ENCODE data around the gene ATL3. TPM values are rescaled to one million over a fixed set of nuclear protein-coding genes. Genes with fewer than 3 reads are reported as not detected.

ATL3 gene
- total RNA-seq, 1 experiment from 2014 or later = 79.0 TPM

GRCh38 chr11:63643205-63643604 lies 28.0 kb downstream of the ATL3 start:
- Histone ChIP-seq H3K27me3 (ENCODE audit: control insufficient read depth, insufficient read depth, low read length) (no peaks in the 10 kb centered on the region), H3K27ac (ENCODE audit: low read length) (no peak overlapping the region), H3K4me1 (ENCODE audit: control insufficient read depth, insufficient read depth, low read length) (no peaks in the 10 kb centered on the region), H3K4me3 (ENCODE audit: low read depth in 2 of 2, low read length in 2 of 2) (no peak overlapping the region), H3K36me3 (ENCODE audit: control insufficient read depth, insufficient read depth, low read length) (peaks cover 32% of the 10 kb centered on the region), H3K9me3 (ENCODE audit: control insufficient read depth, insufficient read depth, low read depth, low read length) (no peaks in the 10 kb centered on the region)
- no TSS peak for BruUV-seq (replicated peaks)
- DNase-seq (ENCODE audit: low read depth, low spot score) (no peak), ATAC-seq (no peak)
- in situ Hi-C loops (cut with HindIII; ENCODE audit: low pct_unique_long_range_greater_than_20kb, low sequenced_read_pairs) (no loop called here), intact Hi-C loops (cut with micrococcal nuclease; ENCODE audit: unreplicated experiment) (no loop called here)
- TF ChIP-seq CTCF (IDR thresholded peaks at IDR 0.05) (no peak), SIN3A (IDR thresholded peaks at IDR 0.05; ENCODE audit: borderline replicate concordance, insufficient read depth, low read depth, low read length) (no peak), TCF7L2 (IDR thresholded peaks at IDR 0.05; ENCODE audit: low read depth, low read length) (no peak), POLR2AphosphoS5 (IDR thresholded peaks at IDR 0.05; ENCODE audit: low read depth, low read length) (no peak), REST (IDR thresholded peaks at IDR 0.05; ENCODE audit: insufficient read depth in 1 of 2, low read depth in 2 of 2, low read length in 1 of 2) (no peak)
- POLR2A ChIA-PET = no interaction called here
- CTCF ChIA-PET = no interaction called here

- no peak overlapping the region for H3K4me3 ChIP-seq (ENCODE audit: low read depth in 2 of 2, low read length in 2 of 2)
- ATAC-seq (no peak), DNase-seq (ENCODE audit: low read depth, low spot score) (no peak)
- TF ChIP-seq REST (IDR thresholded peaks at IDR 0.05; ENCODE audit: insufficient read depth in 1 of 2, low read depth in 2 of 2, low read length in 1 of 2) = no peak
- no peak for TF ChIP-seq POLR2AphosphoS5 (IDR thresholded peaks at IDR 0.05; ENCODE audit: low read depth, low read length)
- no peak; the same call in 1 of the 2 replicates for TF ChIP-seq CTCF (IDR thresholded peaks at IDR 0.05)
- TF ChIP-seq TCF7L2 (IDR thresholded peaks at IDR 0.05; ENCODE audit: low read depth, low read length) = no peak
- TF ChIP-seq SIN3A (IDR thresholded peaks at IDR 0.05; ENCODE audit: borderline replicate concordance, insufficient read depth, low read depth, low read length) = no peak
- no peaks in the 10 kb centered on the region for H3K4me1 ChIP-seq (ENCODE audit: control insufficient read depth, insufficient read depth, low read length)
- H3K27me3 ChIP-seq (ENCODE audit: control insufficient read depth, insufficient read depth, low read length) = no peaks in the 10 kb centered on the region
- CTCF ChIA-PET = no interaction called here
- POLR2A ChIA-PET = no interaction called here
- no peak overlapping the region for H3K27ac ChIP-seq (ENCODE audit: low read length)
- peaks cover 30% of the 10 kb centered on the region for H3K36me3 ChIP-seq (ENCODE audit: control insufficient read depth, insufficient read depth, low read length)
- BruUV-seq (replicated peaks) = no TSS peak
- intact Hi-C loops (cut with micrococcal nuclease; ENCODE audit: unreplicated experiment) (no loop called here), in situ Hi-C loops (cut with HindIII; ENCODE audit: low pct_unique_long_range_greater_than_20kb, low sequenced_read_pairs) (no loop called here)
- H3K9me3 ChIP-seq (ENCODE audit: control insufficient read depth, insufficient read depth, low read depth, low read length) = no peaks in the 10 kb centered on the region
Observed at GRCh38 chr11:63641727-63642126, 29.4 kb downstream of the ATL3 start.
